ENCODE measurements around the gene TMUB1.

DNA sequence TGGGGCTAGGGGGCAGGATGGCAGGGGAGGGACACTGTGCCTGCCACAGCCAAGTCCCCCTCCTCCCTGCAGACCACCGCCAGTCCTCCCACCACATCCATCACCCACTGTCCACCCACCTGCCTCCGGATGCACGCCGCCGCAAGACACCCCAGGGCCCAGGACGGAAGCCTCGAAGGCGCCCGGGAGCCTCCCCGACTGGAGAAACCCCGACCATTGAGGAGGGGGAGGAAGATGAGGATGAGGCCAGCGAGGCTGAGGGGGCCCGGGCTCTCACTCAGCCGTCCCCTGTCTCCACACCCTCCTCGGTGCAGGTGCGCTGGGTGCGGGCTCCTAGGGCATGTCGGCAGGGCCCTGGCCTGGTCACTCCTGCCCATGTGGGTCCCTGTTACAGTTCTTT is 18.8 kb downstream of the TMUB1 start:
- TF ChIP-seq, protein P1, sequence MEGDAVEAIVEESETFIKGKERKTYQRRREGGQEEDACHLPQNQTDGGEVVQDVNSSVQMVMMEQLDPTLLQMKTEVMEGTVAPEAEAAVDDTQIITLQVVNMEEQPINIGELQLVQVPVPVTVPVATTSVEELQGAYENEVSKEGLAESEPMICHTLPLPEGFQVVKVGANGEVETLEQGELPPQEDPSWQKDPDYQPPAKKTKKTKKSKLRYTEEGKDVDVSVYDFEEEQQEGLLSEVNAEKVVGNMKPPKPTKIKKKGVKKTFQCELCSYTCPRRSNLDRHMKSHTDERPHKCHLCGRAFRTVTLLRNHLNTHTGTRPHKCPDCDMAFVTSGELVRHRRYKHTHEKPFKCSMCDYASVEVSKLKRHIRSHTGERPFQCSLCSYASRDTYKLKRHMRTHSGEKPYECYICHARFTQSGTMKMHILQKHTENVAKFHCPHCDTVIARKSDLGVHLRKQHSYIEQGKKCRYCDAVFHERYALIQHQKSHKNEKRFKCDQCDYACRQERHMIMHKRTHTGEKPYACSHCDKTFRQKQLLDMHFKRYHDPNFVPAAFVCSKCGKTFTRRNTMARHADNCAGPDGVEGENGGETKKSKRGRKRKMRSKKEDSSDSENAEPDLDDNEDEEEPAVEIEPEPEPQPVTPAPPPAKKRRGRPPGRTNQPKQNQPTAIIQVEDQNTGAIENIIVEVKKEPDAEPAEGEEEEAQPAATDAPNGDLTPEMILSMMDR (IDR thresholded peaks at IDR 0.05): no peak
- TF ChIP-seq EZH2 (IDR thresholded peaks at IDR 0.05; ENCODE audit: borderline replicate concordance, insufficient read depth, low read depth, low read length, poor library complexity, severe bottlenecking): no peak

Data from B cell (primary cell).